Thoracic aorta (tissue), 2 donors: ENCODE measurements around the gene CTNNAL1. TPM values are rescaled to one million over a fixed set of nuclear protein-coding genes. Genes with fewer than 3 reads are reported as not detected.

Experiments
- ATAC-seq: fragments of 150-250 bp; one replicate; pipeline ENCODE4 v1.8.0; 2017; ENCODE audit warnings: low read depth; ENCODE audit not compliant: insufficient number of reproducible peaks, low FRiP score
- DNase-seq: peaks from one replicate; pipeline ENCODE4 v3.0.0-alpha.2; 2020; ENCODE audit warnings: low spot score
- H3K27ac ChIP-seq, 2 donors: fragments of 200-600 bp; sonication (generic); 1 replicate in 1 of 2; 2 replicates in 1 of 2; pipeline ENCODE4 v1.5.1; 2016; ENCODE audit warnings: mild to moderate bottlenecking in 2 of 2, moderate library complexity in 2 of 2
- H3K27me3 ChIP-seq: fragments of 200-600 bp; sonication (generic); replicated peaks from 2 replicates; pipeline ENCODE4 v1.6.0; 2016; ENCODE audit warnings: mild to moderate bottlenecking; ENCODE audit not compliant: insufficient read depth
- H3K36me3 ChIP-seq: fragments of 200-600 bp; sonication (generic); one replicate; pipeline ENCODE4 v1.5.1; 2016
- H3K4me1 ChIP-seq, 2 donors: fragments of 200-600 bp; sonication (generic); 1 replicate in 1 of 2; 2 replicates in 1 of 2; pipeline versions ENCODE4 v1.5.1 to v1.6.0; 2016; ENCODE audit warnings: low read depth in 2 of 2, mild to moderate bottlenecking in 1 of 2; ENCODE audit not compliant: control insufficient read depth in 1 of 2
- H3K4me3 ChIP-seq: fragments of 200-600 bp; sonication (generic); 2 replicates; pipeline ENCODE4 v1.5.1; 2016; ENCODE audit warnings: mild to moderate bottlenecking
- H3K9me3 ChIP-seq: fragments of 200-600 bp; sonication (generic); 2 replicates; pipeline ENCODE4 v1.5.1; 2016
- total RNA-seq, 2 donors: library from RNA; depleted of rRNA; stranded (reverse); fragments of >200 nt; gene quantifications; one replicate each; pipeline versions ENCODE4 v1.1.0 to v1.2.3, GENCODE V29; 2016
- TF ChIP-seq, protein P1 (sequence below): fragments of 200-600 bp; sonication (generic); IDR thresholded peaks from one replicate; pipeline ENCODE4 v1.5.1; 2019; ENCODE audit warnings: antibody characterized with exemption

The CTNNAL1 gene
- total RNA-seq, 2 donors from 2014 or later: 41.8 to 45.0 TPM

DNA sequence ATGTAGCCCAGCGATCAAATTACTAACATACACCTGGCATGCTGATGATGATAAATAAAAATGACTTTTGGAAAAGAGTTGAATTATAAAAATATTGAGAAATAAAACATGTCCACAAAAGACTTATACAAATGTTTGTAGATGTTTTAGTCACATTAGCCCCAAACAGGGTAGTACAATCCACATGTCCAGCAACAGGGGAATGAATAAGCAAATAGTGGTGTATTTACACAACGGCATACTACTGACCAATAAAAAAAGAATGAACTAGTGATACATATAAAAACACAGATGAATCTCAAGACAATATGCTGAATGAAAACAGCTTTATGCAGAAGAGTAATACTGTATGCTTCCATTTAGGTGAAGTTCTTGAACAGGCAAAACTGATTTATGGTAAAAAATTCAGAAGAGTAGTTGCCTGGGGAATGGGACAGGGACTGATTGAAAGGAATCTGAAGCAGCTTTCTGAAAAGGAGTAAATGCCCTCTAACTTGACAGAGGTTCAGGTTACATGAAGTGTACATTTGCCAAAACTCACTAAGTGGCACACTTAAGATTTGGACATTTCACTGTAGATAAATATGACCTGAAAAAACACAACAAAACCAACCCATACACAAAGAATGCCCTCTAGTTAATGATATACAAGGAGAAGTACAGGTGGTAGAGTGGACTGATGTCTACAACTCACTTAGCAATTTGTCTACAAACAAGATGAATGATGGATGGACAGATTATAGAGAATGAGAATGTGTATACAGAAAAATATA lies 115.8 kb downstream of the CTNNAL1 start:
- no peaks in the 10 kb centered on the region for H3K27me3 ChIP-seq
- H3K4me3 ChIP-seq: no peak overlapping the region
- ATAC-seq (no peak), DNase-seq (no peak)
- H3K4me1 ChIP-seq: no peaks in the 10 kb centered on the region
- no peaks in the 10 kb centered on the region for H3K9me3 ChIP-seq
- TF ChIP-seq, protein P1, sequence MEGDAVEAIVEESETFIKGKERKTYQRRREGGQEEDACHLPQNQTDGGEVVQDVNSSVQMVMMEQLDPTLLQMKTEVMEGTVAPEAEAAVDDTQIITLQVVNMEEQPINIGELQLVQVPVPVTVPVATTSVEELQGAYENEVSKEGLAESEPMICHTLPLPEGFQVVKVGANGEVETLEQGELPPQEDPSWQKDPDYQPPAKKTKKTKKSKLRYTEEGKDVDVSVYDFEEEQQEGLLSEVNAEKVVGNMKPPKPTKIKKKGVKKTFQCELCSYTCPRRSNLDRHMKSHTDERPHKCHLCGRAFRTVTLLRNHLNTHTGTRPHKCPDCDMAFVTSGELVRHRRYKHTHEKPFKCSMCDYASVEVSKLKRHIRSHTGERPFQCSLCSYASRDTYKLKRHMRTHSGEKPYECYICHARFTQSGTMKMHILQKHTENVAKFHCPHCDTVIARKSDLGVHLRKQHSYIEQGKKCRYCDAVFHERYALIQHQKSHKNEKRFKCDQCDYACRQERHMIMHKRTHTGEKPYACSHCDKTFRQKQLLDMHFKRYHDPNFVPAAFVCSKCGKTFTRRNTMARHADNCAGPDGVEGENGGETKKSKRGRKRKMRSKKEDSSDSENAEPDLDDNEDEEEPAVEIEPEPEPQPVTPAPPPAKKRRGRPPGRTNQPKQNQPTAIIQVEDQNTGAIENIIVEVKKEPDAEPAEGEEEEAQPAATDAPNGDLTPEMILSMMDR: no peak
- peaks cover 61% of the 10 kb centered on the region for H3K36me3 ChIP-seq
- no peak overlapping the region for H3K27ac ChIP-seq

- no peak overlapping the region for H3K27ac ChIP-seq
- no peaks in the 10 kb centered on the region for H3K4me1 ChIP-seq
- TF ChIP-seq, protein P1: no peak
- no peaks in the 10 kb centered on the region for H3K27me3 ChIP-seq
- peaks cover 56% of the 10 kb centered on the region for H3K36me3 ChIP-seq
- H3K4me3 ChIP-seq: no peak overlapping the region
- ATAC-seq (no peak), DNase-seq (no peak)
- no peaks in the 10 kb centered on the region for H3K9me3 ChIP-seq
Observed at GRCh38 chr9:108894225-108894997, 118.9 kb downstream of the CTNNAL1 start.

Other genes starting within 250 kb of the CTNNAL1 start
- gene ACTL7B, start 157.5 kb downstream of the CTNNAL1 start, total RNA-seq: not detected
- gene ACTL7A, start 151.2 kb downstream of the CTNNAL1 start, total RNA-seq: not detected
- gene ELP1, start 79.4 kb downstream of the CTNNAL1 start, total RNA-seq: 10 to 100 TPM; 20.6 to 24.0 TPM
- 1 to 10 TPM; 4.6 to 5.6 TPM for gene ABITRAM, start 79.1 kb downstream of the CTNNAL1 start, total RNA-seq
- gene TMEM245, start 106.4 kb upstream of the CTNNAL1 start, total RNA-seq: 10 to 100 TPM; 76.5 to 95.4 TPM
- 1 to 10 TPM in 1 of 2 donors, under 1 TPM in 1; 0.81 to 1.1 TPM for gene FRRS1L, start 153.8 kb upstream of the CTNNAL1 start, total RNA-seq